T-helper 2 cell treated with Interferon-gamma antibody and Interleukin-4, amounts not matched to agents 5 μg/mL and 100 μg/mL, for 36 hours (primary cell): ENCODE measurements around the gene ZDHHC21.

Source experiments
- DNase-seq: peaks from one replicate; pipeline ENCODE4 v3.0.0; 2021; ENCODE audit warnings: low spot score
- H3K27ac Mint-ChIP-seq: one replicate; pipeline ENCODE4 v1.8.0; 2021; ENCODE audit warnings: mild to moderate bottlenecking, mixed read lengths
- H3K27me3 Mint-ChIP-seq: one replicate; pipeline ENCODE4 v1.8.0; 2021; ENCODE audit warnings: low read depth, mixed read lengths
- H3K36me3 Mint-ChIP-seq: one replicate; pipeline ENCODE4 v1.8.0; 2021; ENCODE audit warnings: low read depth, mixed read lengths
- H3K4me1 Mint-ChIP-seq: one replicate; pipeline ENCODE4 v1.8.0; 2021; ENCODE audit warnings: low read depth, mixed read lengths
- H3K4me3 Mint-ChIP-seq: one replicate; pipeline ENCODE4 v1.8.0; 2022; ENCODE audit warnings: mild to moderate bottlenecking, moderate library complexity, mixed read lengths
- H3K9me3 Mint-ChIP-seq: one replicate; pipeline ENCODE4 v1.8.0; 2021; ENCODE audit warnings: mixed read lengths

ZDHHC21 gene

DNA sequence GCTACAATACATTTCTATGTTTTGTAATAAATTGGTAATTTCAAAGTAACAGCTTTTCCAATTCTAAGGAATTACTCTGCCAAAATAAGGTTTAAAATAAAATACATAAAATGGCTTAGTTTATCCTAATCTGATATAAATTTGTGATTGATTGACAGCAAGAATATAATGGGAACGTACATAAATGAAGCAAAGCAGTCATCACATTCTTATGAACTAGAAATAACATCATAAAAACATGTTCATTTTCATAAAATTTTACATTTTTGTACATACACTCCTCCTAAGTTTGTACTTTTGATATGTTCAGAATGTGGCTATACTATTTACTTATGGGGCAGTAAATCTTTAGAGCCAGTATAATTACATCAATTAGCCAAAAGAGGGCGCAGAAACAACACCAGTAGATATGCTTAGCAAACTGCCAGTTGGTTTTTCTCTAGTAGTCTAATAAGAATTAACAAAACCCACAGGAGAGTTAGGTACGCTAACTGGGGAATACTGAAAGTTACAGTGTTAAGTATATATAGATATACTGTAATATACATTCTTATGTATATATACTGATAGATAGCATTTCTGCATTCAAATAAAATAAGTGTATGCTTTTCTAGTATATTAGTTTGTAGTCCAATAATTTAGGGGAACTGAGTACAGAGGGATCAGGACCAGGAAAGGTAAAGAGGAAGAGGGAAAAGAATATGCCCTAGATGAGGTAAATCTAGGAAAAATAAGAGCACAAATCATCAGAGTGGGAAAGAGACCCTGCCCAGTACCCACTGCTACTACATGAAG is 76.8 kb downstream of the ZDHHC21 start:
- no peak for DNase-seq
- peaks cover 4% of the 10 kb centered on the region for H3K36me3 Mint-ChIP-seq
- no peaks in the 10 kb centered on the region for H3K9me3 Mint-ChIP-seq
- H3K4me1 Mint-ChIP-seq, result no peaks in the 10 kb centered on the region
- H3K27ac Mint-ChIP-seq, result no peak overlapping the region
- no peak overlapping the region for H3K4me3 Mint-ChIP-seq
- no peaks in the 10 kb centered on the region for H3K27me3 Mint-ChIP-seq

DNA sequence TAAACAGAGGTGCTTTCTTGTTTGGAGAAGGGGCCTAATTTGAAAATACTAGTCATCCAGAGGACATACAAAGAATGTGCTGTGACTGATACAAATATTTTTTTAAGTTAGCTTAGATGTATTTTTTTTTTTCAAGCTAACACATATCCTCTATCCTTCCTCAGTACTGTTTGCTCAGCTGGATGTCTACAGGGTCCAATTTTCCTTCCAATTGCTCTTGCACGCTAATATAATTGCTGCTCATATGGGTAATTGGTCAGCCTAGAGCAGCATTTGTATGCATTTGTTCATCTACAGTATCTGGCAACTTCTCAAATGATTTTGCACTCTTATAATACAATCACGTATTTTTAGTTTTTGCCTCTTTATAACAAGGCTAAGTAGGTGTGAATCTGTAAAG is 84.7 kb downstream of the ZDHHC21 start:
- no peak for DNase-seq
- Mint-ChIP-seq H3K27ac (no peak overlapping the region), H3K9me3 (no peaks in the 10 kb centered on the region), H3K4me3 (no peak overlapping the region), H3K27me3 (no peaks in the 10 kb centered on the region), H3K36me3 (peaks cover 2% of the 10 kb centered on the region), H3K4me1 (no peaks in the 10 kb centered on the region)

DNA sequence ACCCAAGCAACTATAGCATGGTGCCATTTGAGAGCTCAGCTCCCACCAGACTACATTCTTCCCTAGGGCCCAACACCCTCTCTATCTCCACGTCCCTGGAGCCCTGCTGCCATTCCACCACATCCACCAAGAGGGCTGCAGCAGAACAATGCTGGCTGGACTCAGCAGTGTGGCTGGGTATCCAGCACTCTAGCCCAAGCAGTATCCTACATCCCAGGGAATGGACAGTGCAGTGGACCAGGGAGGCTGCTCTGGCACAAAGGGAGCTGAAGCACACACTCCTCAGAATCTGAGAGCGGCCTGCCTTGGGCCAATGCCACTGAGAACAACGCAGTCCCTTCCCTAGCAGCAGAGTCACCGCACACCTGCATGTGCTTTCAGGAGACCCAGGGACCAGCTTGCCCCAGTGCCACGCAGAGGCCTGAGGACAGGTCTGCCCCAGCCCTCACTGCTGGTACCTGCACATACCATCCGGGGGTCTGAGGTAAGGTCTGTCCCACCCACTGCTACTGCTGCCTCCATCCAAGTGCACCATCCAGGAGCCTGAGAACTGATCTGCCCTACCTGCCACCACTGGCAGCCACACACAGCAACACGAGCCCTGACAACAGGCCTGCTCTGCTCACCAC is 95.9 kb downstream of the ZDHHC21 start:
- no peak overlapping the region for H3K4me3 Mint-ChIP-seq
- no peaks in the 10 kb centered on the region for H3K4me1 Mint-ChIP-seq
- H3K27me3 Mint-ChIP-seq, result no peaks in the 10 kb centered on the region
- no peak overlapping the region for H3K27ac Mint-ChIP-seq
- H3K9me3 Mint-ChIP-seq, result peaks cover 29% of the 10 kb centered on the region
- peaks cover 8% of the 10 kb centered on the region for H3K36me3 Mint-ChIP-seq
- no peak for DNase-seq

DNA sequence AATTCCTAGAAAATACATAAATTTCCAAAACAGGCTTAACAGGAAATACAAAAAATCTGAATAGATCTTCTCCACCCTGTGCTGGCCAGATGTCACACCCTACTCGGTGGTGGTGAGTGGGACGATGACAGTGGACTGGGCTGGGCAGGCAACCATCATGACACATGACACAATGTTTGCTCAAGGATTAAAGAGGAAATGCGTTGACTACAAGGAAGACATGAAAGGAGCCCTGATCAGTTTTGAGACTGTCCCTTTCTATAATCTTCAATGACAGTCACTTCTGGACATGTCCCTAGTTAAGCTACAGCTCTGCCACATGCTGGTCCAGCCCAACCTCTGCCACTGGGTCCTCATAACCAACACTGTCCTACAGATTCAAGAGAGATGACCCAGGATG is 99.8 kb downstream of the ZDHHC21 start:
- Mint-ChIP-seq H3K36me3 (peaks cover 6% of the 10 kb centered on the region), H3K27me3 (no peaks in the 10 kb centered on the region), H3K4me1 (no peaks in the 10 kb centered on the region), H3K9me3 (peaks cover 11% of the 10 kb centered on the region), H3K4me3 (no peak overlapping the region), H3K27ac (no peak overlapping the region)
- no peak for DNase-seq

DNA sequence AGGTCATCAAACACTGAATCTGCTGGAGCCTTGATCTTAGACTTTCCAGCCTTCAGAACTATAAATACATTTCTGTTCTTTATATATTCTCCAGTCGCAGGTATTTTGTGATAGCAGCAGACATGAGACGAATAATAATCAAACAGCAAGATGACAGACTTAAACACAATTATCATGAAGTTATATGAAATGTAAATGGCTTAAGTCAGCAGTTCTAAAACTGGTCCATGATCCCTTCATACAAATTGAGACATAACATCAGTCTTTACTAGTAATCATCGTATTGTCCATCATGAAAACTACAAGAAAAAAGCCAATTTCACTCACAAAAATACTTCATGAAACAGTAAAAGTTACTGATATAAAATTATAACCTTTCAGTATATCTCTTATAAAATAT is 101.8 kb downstream of the ZDHHC21 start:
- Mint-ChIP-seq H3K4me3 (no peak overlapping the region), H3K9me3 (peaks cover 7% of the 10 kb centered on the region), H3K36me3 (peaks cover 10% of the 10 kb centered on the region), H3K27me3 (no peaks in the 10 kb centered on the region), H3K4me1 (no peaks in the 10 kb centered on the region), H3K27ac (no peak overlapping the region)
- DNase-seq, result no peak

DNA sequence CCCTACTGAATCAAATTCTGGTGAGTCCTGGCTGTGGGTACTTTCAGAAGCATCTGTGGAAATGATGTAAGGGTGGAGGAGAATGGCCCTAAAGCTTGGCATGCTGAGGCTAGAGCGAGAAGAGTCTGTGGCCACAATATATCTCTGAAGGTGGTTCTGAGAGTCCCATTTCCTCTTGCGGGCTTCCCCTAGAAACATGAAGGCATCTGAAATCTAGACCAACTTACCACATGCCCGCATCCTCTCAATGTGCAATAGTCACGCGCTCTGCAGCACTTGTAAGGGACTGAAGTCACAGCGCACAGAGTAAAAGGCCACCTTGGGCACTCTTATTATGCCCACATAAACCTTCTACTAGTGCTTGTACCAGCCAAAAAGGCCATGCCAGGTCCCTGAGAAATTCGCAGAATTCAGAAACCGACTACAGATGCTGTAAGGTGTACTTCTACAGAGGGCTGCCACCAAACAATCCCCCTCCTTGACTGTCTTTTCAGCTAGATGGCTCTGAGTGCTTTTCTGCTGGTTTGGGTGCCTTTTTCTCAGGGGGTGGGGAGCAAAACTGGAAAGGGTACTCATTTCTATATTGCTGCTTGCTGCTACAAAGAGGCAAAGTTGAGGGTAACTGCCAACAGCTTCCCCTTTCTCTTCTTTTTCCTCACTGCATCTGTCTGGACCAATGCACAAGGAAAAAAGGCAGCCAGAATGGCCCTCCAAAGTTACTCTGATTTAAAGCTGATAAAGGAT is 107.3 kb downstream of the ZDHHC21 start:
- peaks cover 3% of the 10 kb centered on the region for H3K36me3 Mint-ChIP-seq
- peaks cover 8% of the 10 kb centered on the region for H3K4me1 Mint-ChIP-seq
- no peak overlapping the region for H3K4me3 Mint-ChIP-seq
- no peak overlapping the region for H3K27ac Mint-ChIP-seq
- peaks cover 9% of the 10 kb centered on the region for H3K9me3 Mint-ChIP-seq
- peak; percentile 54 for DNase-seq
- H3K27me3 Mint-ChIP-seq, result peaks cover 16% of the 10 kb centered on the region

DNA sequence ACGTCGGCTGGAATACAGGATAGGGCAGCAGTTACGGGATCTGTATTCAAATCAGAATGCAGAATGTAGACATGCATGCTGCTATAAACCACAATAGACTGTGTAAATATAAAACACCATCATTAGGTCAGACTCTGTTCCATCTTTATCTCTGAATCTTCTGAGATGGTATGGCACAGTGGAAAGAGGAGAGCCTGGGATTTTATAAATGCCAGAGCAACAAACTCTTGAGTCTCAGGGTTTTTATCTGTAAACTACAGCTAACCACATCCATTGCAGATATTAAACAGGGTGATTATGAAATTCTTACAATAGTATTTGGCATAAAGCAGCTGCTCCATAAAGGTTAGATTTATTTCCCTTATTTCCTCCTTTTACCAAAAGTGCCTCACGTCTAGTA is 108.7 kb downstream of the ZDHHC21 start:
- no peak overlapping the region for H3K4me3 Mint-ChIP-seq
- no peak overlapping the region for H3K27ac Mint-ChIP-seq
- peaks cover 22% of the 10 kb centered on the region for H3K9me3 Mint-ChIP-seq
- peaks cover 16% of the 10 kb centered on the region for H3K27me3 Mint-ChIP-seq
- peaks cover 3% of the 10 kb centered on the region for H3K36me3 Mint-ChIP-seq
- DNase-seq, result no peak
- H3K4me1 Mint-ChIP-seq, result peaks cover 8% of the 10 kb centered on the region

DNA sequence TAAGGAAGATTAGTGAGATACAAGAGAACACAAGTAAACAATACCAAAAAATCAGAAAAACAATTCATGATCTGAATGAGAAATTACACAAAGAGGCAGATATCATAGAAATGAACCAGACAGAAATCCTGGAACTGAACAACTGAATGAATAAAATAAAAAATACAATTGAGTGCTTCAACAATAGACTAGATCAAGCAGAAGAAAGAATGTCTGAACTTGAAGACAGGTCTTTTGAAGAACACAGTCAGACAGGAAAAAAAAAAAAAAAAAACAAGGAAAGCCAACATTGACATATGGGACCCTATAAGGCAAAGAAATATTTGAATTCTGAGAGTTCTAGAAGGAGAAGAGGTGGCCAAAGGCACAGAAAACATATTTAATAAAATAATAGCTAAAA is 115.2 kb downstream of the ZDHHC21 start:
- Mint-ChIP-seq H3K9me3 (peaks cover 50% of the 10 kb centered on the region), H3K4me3 (no peak overlapping the region), H3K27ac (no peak overlapping the region), H3K4me1 (no peaks in the 10 kb centered on the region), H3K27me3 (peaks cover 9% of the 10 kb centered on the region), H3K36me3 (no peaks in the 10 kb centered on the region)
- DNase-seq, result no peak

DNA sequence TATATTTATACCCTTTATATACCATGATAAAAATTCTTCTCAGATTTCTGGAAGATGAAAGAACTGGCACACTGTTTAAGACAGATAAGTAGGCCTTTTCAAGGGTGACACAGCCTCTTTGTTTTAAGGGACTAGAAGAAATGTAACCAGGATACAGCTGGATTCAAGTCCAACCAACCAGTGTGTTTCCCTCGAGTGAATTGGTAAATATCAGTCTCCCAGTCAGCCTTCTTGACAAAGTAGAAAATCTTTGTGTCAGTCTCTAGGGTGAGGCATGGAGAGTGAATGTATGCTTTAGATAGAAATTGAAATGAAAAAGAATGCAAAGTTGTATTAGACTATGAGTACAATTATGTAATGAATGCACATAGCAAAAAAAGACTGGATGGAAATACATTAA is 119.1 kb downstream of the ZDHHC21 start:
- DNase-seq, result no peak
- no peak overlapping the region for H3K27ac Mint-ChIP-seq
- peaks cover 31% of the 10 kb centered on the region for H3K9me3 Mint-ChIP-seq
- peaks cover 3% of the 10 kb centered on the region for H3K27me3 Mint-ChIP-seq
- H3K36me3 Mint-ChIP-seq, result no peaks in the 10 kb centered on the region
- H3K4me3 Mint-ChIP-seq, result no peak overlapping the region
- H3K4me1 Mint-ChIP-seq, result no peaks in the 10 kb centered on the region

DNA sequence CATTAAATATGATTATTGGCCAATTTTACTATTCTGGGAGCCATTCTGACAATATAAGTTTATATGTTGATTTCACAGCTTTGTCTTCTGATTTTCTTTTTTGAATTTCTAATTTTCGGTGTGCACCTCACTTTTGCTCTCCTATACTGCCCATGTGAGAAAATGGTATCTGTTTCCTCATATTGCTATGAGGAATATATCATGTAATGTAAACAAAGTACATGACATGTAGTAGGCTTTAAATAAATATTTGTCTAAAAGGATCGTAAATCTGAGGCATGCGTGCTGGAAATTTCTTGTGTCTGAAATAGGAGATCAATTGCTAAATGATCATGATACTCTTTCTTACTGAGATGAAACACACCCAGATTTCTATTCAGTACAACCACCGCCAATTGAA is 119.9 kb downstream of the ZDHHC21 start:
- no peak for DNase-seq
- peaks cover 3% of the 10 kb centered on the region for H3K27me3 Mint-ChIP-seq
- H3K36me3 Mint-ChIP-seq, result no peaks in the 10 kb centered on the region
- no peak overlapping the region for H3K27ac Mint-ChIP-seq
- no peaks in the 10 kb centered on the region for H3K4me1 Mint-ChIP-seq
- H3K9me3 Mint-ChIP-seq, result peaks cover 25% of the 10 kb centered on the region
- H3K4me3 Mint-ChIP-seq, result no peak overlapping the region

DNA sequence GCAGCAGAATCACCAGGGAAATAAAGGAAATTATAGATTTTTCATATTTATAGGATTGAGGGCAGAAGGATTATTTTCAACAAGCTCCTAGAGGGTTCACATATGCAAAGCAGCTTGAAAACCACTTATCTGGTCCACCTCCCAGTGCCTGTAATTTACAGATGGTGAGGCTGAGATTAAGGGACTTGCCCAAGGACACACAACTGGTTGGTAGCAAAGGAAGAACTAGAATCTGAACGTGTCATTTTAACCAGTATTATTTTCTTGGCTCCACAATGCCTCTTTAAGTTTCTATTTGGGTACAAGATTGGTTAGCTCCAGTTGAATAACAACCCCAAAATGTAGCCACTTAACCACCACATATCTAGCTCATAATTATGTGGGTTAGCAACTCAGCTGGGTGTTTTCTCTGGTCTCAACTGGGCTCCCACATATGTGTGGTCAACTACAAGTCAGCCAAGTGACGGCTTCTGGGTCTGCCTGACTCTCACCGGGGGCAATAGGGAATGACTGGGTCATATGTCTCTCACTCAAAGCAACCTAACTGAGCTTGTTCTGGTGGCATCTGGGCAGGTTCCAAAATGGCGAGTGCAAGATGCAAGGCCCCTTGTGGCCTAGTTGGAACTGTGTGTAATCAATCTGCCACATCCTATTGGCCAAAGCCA is 127.7 kb downstream of the ZDHHC21 start:
- no peak for DNase-seq
- Mint-ChIP-seq H3K4me3 (no peak overlapping the region), H3K36me3 (no peaks in the 10 kb centered on the region), H3K27me3 (peaks cover 5% of the 10 kb centered on the region), H3K9me3 (peaks cover 3% of the 10 kb centered on the region), H3K4me1 (peaks cover 3% of the 10 kb centered on the region), H3K27ac (no peak overlapping the region)

DNA sequence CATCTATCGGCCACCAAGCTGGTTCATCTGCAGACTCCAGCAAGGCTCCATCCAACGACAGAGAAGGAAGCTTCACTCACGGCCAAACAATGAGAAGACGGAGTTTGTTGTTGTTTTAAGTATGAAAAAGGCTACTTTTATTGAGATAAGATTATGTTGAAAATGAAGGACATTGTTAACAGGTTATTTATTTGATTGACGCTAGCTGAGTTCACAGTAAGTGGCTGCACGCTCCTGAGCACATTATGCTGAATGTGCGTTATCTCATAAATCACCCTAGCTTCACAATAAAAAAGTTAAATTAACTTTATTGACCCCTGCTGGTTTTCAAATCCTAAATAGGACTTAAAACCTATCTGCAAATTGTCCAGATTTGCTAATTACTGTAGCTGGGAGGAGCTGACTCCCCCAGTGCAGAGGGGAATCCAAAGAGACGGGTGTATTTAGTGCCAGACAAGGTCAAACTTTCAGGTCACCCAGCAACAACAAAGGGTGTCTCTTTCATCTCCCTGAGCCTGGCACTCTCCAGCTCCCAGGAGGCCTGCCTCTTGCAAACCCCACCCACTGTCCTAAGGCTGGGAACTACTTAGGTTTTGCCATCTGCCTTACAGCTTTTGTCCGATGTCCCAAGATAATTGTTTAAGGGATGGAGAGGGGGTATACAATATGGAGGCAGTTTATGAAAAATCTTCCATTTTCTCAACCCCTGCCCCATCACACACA is 129.2 kb downstream of the ZDHHC21 start:
- Mint-ChIP-seq H3K4me1 (peaks cover 7% of the 10 kb centered on the region), H3K27me3 (peaks cover 5% of the 10 kb centered on the region), H3K9me3 (peaks cover 2% of the 10 kb centered on the region), H3K27ac (no peak overlapping the region), H3K36me3 (no peaks in the 10 kb centered on the region), H3K4me3 (no peak overlapping the region)
- DNase-seq, result no peak

DNA sequence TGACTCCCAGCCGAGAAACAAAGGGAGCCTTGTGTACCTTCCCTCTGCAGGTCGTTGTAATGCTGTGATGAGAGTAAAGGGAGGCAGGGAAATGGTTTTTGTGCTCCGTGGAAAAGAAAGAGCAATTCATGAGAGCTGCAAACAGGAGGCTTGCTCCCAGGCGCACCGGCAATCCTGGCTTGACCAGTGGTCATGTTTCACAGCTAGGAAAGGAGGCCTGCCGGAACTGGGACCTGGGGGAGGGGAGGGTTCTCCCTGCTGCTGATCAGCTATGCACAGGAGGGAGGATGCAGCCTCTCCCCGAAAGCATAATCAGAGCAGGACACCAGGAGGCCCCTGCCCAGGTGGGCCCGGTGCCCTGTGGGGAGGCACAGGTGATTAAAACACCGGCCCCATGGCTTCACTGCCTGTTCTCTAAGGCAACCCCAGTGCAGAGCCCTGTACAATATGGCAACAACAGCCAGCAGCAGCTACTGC is 131.3 kb downstream of the ZDHHC21 start:
- no peaks in the 10 kb centered on the region for H3K36me3 Mint-ChIP-seq
- peaks cover 7% of the 10 kb centered on the region for H3K4me1 Mint-ChIP-seq
- no peak overlapping the region for H3K27ac Mint-ChIP-seq
- H3K4me3 Mint-ChIP-seq, result no peak overlapping the region
- H3K27me3 Mint-ChIP-seq, result peaks cover 5% of the 10 kb centered on the region
- DNase-seq, result no peak
- H3K9me3 Mint-ChIP-seq, result peaks cover 10% of the 10 kb centered on the region
